Measurements from ENCODE around the gene TAF1C. TPM values are rescaled to one million over a fixed set of nuclear protein-coding genes. Genes with fewer than 3 reads are reported as not detected.
A peak's percentile ranks its signal among the peaks of the same experiment; 100 is the strongest.

The TAF1C gene
- total and polyA plus RNA-seq, 9 of the 15 experiments (the other 6 are each of a cell fraction or from before 2014, with no cell fraction given), result 1.5 to 74.8 (median 21.0) TPM

DNA sequence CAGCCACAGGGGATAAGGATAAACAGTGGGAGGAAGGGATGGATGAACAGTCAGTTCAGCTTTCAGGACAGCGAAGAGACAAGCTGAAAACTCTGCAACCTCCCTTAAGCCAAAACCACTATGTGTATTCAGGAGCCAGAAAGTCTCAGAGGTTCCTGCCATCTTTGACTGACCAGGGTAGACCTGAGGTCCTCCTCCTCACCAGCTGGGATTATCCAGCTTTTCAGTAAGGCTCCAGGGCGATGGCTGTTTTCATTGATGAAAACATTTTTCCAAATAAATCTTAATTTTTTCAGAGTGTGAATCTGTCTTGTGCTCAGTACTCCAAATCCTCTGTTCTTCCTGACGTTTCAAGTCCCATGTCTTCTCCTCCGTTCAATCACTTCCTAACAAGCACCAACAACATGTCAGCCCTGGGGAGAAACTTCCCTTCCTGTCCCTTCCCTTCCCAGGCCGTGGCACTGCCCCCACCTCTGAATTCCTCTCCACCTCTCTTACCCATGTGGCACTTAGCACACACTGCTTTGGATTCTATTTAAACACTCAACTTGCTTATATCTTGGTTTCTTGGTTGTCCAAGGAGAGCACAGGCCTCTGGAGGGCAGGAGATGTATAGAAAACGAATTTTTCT, 47.1 kb downstream of the TAF1C start (continued):
- TF ChIP-seq REST (IDR thresholded peaks at IDR 0.05; ENCODE audit: borderline replicate concordance) (no peak; the same call in 1 of the 2 replicates), REST (CRISPR knock-in tag; IDR thresholded peaks at IDR 0.05; ENCODE audit: low read depth) (no peak), ZNF668 (CRISPR knock-in tag; IDR thresholded peaks at IDR 0.05) (peak; percentile 78), SAP30 (IDR thresholded peaks at IDR 0.05; ENCODE audit: borderline replicate concordance, insufficient read depth, low read depth, low read length, poor library complexity, severe bottlenecking) (no peak), PTTG1 (tag; IDR thresholded peaks at IDR 0.05; ENCODE audit: low read depth) (peak; percentile 14; the same call in 1 of the 2 replicates), DMBX1 (CRISPR knock-in tag; IDR thresholded peaks at IDR 0.05; ENCODE audit: borderline replicate concordance) (peak; percentile 47; the same call in 1 of the 2 replicates), HLTF (IDR thresholded peaks at IDR 0.05) (no peak), SMARCC2 (IDR thresholded peaks at IDR 0.05; ENCODE audit: low read depth) (no peak), ZC3H8 (IDR thresholded peaks at IDR 0.05) (no peak), ZNF133 (CRISPR knock-in tag; IDR thresholded peaks at IDR 0.05) (no peak), MECOM (CRISPR knock-in tag; IDR thresholded peaks at IDR 0.05) (peak; percentile 77; the same call in 1 of the 2 replicates), GTF2F1 (IDR thresholded peaks at IDR 0.05; ENCODE audit: low read depth, low read length) (no peak), TCF7L2 (IDR thresholded peaks at IDR 0.05; ENCODE audit: low read depth, low read length) (no peak)
- TF ChIP-seq, protein P1, sequence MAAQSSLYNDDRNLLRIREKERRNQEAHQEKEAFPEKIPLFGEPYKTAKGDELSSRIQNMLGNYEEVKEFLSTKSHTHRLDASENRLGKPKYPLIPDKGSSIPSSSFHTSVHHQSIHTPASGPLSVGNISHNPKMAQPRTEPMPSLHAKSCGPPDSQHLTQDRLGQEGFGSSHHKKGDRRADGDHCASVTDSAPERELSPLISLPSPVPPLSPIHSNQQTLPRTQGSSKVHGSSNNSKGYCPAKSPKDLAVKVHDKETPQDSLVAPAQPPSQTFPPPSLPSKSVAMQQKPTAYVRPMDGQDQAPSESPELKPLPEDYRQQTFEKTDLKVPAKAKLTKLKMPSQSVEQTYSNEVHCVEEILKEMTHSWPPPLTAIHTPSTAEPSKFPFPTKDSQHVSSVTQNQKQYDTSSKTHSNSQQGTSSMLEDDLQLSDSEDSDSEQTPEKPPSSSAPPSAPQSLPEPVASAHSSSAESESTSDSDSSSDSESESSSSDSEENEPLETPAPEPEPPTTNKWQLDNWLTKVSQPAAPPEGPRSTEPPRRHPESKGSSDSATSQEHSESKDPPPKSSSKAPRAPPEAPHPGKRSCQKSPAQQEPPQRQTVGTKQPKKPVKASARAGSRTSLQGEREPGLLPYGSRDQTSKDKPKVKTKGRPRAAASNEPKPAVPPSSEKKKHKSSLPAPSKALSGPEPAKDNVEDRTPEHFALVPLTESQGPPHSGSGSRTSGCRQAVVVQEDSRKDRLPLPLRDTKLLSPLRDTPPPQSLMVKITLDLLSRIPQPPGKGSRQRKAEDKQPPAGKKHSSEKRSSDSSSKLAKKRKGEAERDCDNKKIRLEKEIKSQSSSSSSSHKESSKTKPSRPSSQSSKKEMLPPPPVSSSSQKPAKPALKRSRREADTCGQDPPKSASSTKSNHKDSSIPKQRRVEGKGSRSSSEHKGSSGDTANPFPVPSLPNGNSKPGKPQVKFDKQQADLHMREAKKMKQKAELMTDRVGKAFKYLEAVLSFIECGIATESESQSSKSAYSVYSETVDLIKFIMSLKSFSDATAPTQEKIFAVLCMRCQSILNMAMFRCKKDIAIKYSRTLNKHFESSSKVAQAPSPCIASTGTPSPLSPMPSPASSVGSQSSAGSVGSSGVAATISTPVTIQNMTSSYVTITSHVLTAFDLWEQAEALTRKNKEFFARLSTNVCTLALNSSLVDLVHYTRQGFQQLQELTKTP (IDR thresholded peaks at IDR 0.05; ENCODE audit: low read depth in 1 of 2, partially characterized antibody in 2 of 2), result peak in 1 of 2 experiments; percentile 52
- TF ChIP-seq, protein P2, sequence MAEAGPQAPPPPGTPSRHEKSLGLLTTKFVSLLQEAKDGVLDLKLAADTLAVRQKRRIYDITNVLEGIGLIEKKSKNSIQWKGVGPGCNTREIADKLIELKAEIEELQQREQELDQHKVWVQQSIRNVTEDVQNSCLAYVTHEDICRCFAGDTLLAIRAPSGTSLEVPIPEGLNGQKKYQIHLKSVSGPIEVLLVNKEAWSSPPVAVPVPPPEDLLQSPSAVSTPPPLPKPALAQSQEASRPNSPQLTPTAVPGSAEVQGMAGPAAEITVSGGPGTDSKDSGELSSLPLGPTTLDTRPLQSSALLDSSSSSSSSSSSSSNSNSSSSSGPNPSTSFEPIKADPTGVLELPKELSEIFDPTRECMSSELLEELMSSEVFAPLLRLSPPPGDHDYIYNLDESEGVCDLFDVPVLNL (CRISPR knock-in tag; IDR thresholded peaks at IDR 0.05; ENCODE audit: low read depth), result no peak
